Measurements from ENCODE around the gene NR0B2.

Gene NR0B2

GRCh38 chr1:26922431-26922729, 8.6 kb upstream of the NR0B2 start:
- H2AFZ ChIP-seq (ENCODE audit: low read length): no peak overlapping the region
- H3K79me2 ChIP-seq (ENCODE audit: insufficient read depth, low read length): peaks cover 44% of the 10 kb centered on the region
- H3K9ac ChIP-seq (ENCODE audit: low read depth, low read length, poor library complexity, severe bottlenecking): peak overlapping the region; percentile 92
- H3K36me3 ChIP-seq (ENCODE audit: insufficient read depth, low read length): peaks cover 14% of the 10 kb centered on the region; the same call in 1 of the 2 replicates
- no peaks in the 10 kb centered on the region for H3F3A ChIP-seq (ENCODE audit: low read depth)
- TF ChIP-seq CTCF (conservative IDR thresholded peaks at IDR 0.05; ENCODE audit: low read length): no peak
- no peak for TF ChIP-seq EZH2phosphoT487 (IDR thresholded peaks at IDR 0.05; ENCODE audit: borderline replicate concordance)
- H3K4me2 ChIP-seq (ENCODE audit: low read depth, low read length, poor library complexity, severe bottlenecking): peak overlapping the region; percentile 99
- peaks cover 31% of the 10 kb centered on the region for H4K20me1 ChIP-seq (ENCODE audit: insufficient read depth, low read length, poor library complexity, severe bottlenecking)
- peaks cover 40% of the 10 kb centered on the region for H3K4me1 ChIP-seq (ENCODE audit: insufficient read depth, low read length, poor library complexity, severe bottlenecking)
- H3K9me2 ChIP-seq (replicated peaks; ENCODE audit: low read depth, low read length): no peaks in the 10 kb centered on the region
- peak overlapping the region; percentile 92 for H3K4me3 ChIP-seq (ENCODE audit: low read length, poor library complexity, severe bottlenecking)
- H3K9me3 ChIP-seq (ENCODE audit: insufficient read depth, low read depth, low read length): no peaks in the 10 kb centered on the region
- H3K27me3 ChIP-seq (ENCODE audit: insufficient read depth, low read length, poor library complexity, severe bottlenecking): no peaks in the 10 kb centered on the region

GRCh38 chr1:26921540-26922430, 8.0 kb upstream of the NR0B2 start, which contains the start of gene NUDC:
Gene NUDC (plus strand): TSS chr1:26921743. CDS start chr1:26921849, 106 bp downstream.
- H2AFZ ChIP-seq (ENCODE audit: low read length): peak within 1 kb of the TSS; percentile 86
- peaks cover 28% of the 10 kb centered on the region for H4K20me1 ChIP-seq (ENCODE audit: insufficient read depth, low read length, poor library complexity, severe bottlenecking)
- no peaks in the 10 kb centered on the region for H3F3A ChIP-seq (ENCODE audit: low read depth)
- no peaks in the 10 kb centered on the region for H3K9me2 ChIP-seq (replicated peaks; ENCODE audit: low read depth, low read length)
- H3K36me3 ChIP-seq (ENCODE audit: insufficient read depth, low read length): peaks cover 9% of the 10 kb centered on the region; the same call in 1 of the 2 replicates
- H3K9ac ChIP-seq (ENCODE audit: low read depth, low read length, poor library complexity, severe bottlenecking): peak within 1 kb of the TSS; percentile 92
- H3K4me1 ChIP-seq (ENCODE audit: insufficient read depth, low read length, poor library complexity, severe bottlenecking): peaks cover 37% of the 10 kb centered on the region
- no peaks in the 10 kb centered on the region for H3K27me3 ChIP-seq (ENCODE audit: insufficient read depth, low read length, poor library complexity, severe bottlenecking)
- TF ChIP-seq EZH2phosphoT487 (IDR thresholded peaks at IDR 0.05; ENCODE audit: borderline replicate concordance) (no peak), CTCF (conservative IDR thresholded peaks at IDR 0.05; ENCODE audit: low read length) (no peak)
- no peaks in the 10 kb centered on the region for H3K9me3 ChIP-seq (ENCODE audit: insufficient read depth, low read depth, low read length)
- H3K4me2 ChIP-seq (ENCODE audit: low read depth, low read length, poor library complexity, severe bottlenecking): peak within 1 kb of the TSS; percentile 99
- H3K79me2 ChIP-seq (ENCODE audit: insufficient read depth, low read length): peaks cover 39% of the 10 kb centered on the region
- peak within 1 kb of the TSS; percentile 92 for H3K4me3 ChIP-seq (ENCODE audit: low read length, poor library complexity, severe bottlenecking)

GRCh38 chr1:26921126-26921539, 7.4 kb upstream of the NR0B2 start:
- TF ChIP-seq CTCF (conservative IDR thresholded peaks at IDR 0.05; ENCODE audit: low read length): no peak
- TF ChIP-seq EZH2phosphoT487 (IDR thresholded peaks at IDR 0.05; ENCODE audit: borderline replicate concordance): no peak
- no peaks in the 10 kb centered on the region for H3K9me2 ChIP-seq (replicated peaks; ENCODE audit: low read depth, low read length)
- peaks cover 26% of the 10 kb centered on the region for H4K20me1 ChIP-seq (ENCODE audit: insufficient read depth, low read length, poor library complexity, severe bottlenecking)
- peak overlapping the region; percentile 26 for H3K9ac ChIP-seq (ENCODE audit: low read depth, low read length, poor library complexity, severe bottlenecking)
- peak overlapping the region; percentile 87 for H3K4me2 ChIP-seq (ENCODE audit: low read depth, low read length, poor library complexity, severe bottlenecking)
- no peaks in the 10 kb centered on the region for H3K27me3 ChIP-seq (ENCODE audit: insufficient read depth, low read length, poor library complexity, severe bottlenecking)
- H3F3A ChIP-seq (ENCODE audit: low read depth): no peaks in the 10 kb centered on the region
- peaks cover 32% of the 10 kb centered on the region for H3K79me2 ChIP-seq (ENCODE audit: insufficient read depth, low read length)
- peak overlapping the region; percentile 92 for H3K4me3 ChIP-seq (ENCODE audit: low read length, poor library complexity, severe bottlenecking)
- H3K9me3 ChIP-seq (ENCODE audit: insufficient read depth, low read depth, low read length): no peaks in the 10 kb centered on the region
- peaks cover 32% of the 10 kb centered on the region for H3K4me1 ChIP-seq (ENCODE audit: insufficient read depth, low read length, poor library complexity, severe bottlenecking)
- peaks cover 2% of the 10 kb centered on the region; the same call in 1 of the 2 replicates for H3K36me3 ChIP-seq (ENCODE audit: insufficient read depth, low read length)
- peak overlapping the region; percentile 86 for H2AFZ ChIP-seq (ENCODE audit: low read length)
